ACHN (cell line): ENCODE results near the gene CEP192.
"Not testable (repeated sequence)": the region's sequence is repeated elsewhere in the genome, so short reads cannot be mapped to it uniquely, and the experiment has no call there.

Source experiments
- DNase-seq: peaks from one replicate; pipeline ENCODE4 v3.0.0-alpha.2; 2015
- in situ Hi-C: cut with HindIII; loops from 2 replicates; pipeline ENCODE4 v1.10.0; 2017; ENCODE audit warnings: low sequenced_read_pairs, low pct_ligation_motif_present, low pct_unique_long_range_greater_than_20kb

Gene CEP192

DNA sequence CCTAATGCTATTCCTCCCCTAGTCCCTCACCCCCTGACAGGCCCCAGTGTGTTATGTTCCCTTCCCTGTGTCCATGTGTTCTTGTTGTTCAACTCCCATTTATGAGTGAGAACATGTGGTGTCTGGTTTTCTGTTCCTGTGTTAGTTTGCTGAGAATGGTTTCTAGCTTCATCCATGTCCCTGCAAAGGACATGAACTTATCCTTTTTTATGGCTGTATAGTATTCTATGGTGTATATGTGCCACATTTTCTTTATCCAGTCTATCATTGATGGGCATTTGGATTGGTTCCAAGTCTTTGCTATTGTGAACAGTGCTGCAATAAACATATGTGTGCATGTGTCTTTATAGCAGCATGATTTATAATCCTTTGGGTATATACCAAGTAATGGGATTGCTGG, 86.9 kb downstream of the CEP192 start:
- in situ Hi-C loops = not testable (repeated sequence)

DNA sequence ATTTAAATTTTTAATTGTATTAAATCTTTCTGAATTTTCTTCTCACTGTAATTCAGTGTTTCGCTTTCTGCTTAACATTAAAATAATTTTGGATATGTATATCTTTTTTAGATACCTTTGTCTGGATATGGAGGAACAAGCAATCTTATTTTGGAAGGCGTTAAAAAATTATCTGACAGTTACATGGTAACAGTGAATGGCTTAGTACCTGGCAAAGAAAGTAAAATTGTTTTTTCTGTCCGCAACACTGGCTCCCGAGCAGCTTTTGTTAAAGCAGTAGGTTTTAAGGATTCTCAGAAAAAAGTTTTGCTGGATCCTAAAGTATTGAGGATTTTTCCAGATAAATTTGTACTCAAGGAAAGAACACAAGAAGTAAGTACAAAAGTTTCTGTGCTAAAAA, 95.7 kb downstream of the CEP192 start:
- DNase-seq = no peak
- in situ Hi-C loops = no loop called here

More for the DNA sequence above, 86.9 kb downstream of the CEP192 start:
- DNase-seq = not testable (repeated sequence)

DNA sequence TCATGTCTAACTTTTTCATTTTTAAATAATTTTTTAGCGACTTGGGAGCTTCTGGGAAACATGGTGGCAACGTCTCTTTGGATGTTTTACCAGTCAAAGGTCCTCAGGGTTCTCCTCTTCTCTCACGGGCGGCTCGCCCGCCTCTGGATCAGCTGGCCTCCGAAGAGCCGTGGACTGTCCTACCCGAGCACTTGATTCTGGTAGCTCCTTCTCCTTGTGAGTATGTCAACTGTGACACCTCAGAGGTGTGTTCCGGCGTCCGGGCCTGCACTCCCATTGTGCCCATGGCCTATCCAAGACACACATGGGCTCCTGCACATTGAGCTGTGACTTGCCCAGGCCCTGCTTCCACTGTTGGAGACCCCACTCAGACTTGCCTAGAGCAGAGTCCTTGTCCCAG, 104.3 kb downstream of the CEP192 start:
- in situ Hi-C loops = no loop called here
- DNase-seq = no peak

DNA sequence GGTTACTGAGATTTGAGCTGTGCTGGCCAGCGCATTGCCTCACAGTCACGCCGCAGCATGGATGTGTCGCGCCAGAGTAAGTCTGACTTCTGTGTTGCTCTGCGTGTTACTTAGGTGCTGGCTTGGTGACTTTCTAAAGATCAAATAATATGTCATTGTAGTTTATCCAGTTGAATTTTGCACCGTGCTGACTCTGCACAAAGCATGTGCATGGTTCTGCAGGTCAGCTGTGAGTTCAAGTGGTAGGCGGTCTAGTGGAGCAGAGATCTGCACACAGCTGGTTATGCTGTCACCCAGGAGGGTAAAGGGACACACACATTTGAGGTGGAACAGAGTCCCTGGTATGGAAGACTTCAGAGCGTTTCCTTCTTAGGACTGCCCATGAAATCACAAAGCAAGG, 105.1 kb downstream of the CEP192 start:
- in situ Hi-C loops = no loop called here
- no peak for DNase-seq

DNA sequence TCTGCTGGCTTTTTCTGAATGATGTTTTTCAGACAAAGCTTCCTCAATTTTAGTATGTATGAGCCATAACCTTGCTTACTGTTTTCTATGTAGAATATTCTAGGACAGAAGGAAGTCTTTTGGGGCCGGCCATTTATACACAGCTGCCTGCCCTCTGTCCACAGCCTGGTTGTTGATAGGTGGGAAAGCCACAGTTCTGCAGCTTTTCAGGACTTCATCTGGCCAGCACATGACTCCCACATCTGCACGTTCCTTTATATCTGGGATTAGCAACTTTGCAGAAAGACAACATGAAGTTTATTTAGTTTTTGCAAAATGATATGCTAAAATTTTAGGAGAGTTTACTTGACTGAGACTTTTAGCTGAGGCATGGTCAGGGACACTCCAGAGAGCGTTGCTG, 105.6 kb downstream of the CEP192 start:
- in situ Hi-C loops = no loop called here
- no peak for DNase-seq

DNA sequence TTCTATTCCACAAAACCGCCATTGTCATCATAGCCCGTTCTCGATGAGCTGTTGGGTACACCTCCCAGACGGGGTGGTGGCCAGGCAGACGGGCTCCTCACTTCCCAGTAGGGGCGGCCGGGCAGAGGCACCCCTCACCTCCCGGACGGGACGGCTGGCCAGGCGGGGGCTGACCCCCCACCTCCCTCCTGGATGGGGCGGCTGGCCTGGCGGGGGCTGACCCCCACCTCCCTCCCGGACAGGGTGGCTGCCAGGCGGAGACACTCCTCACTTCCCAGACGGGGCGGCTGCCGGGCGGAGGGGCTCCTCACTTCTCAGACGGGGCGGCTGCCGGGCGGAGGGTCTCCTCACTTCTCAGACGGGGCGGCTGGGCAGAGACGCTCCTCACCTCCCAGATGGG, 106.9 kb downstream of the CEP192 start:
- in situ Hi-C loops, DNase-seq: not testable (repeated sequence)

DNA sequence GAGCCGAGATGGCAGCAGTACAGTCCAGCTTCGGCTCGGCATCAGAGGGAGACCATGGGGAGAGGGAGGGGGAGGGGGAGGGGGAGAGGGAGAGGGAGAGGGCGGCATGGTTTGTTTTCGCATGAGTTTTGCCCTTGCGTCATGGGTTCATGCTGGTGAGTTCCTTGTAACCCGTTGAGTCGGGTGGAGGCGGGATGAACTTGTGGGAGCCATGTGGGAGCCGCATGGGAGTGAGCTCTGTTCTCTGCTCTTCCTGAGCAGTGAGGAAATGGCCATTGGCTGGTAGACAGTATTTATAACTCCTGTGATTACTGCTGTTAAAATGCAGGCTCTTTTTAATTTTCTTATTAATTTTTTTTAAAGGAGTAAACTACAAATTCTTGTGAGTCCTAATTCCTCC, 108.0 kb downstream of the CEP192 start:
- no peak for DNase-seq
- in situ Hi-C loops = no loop called here

DNA sequence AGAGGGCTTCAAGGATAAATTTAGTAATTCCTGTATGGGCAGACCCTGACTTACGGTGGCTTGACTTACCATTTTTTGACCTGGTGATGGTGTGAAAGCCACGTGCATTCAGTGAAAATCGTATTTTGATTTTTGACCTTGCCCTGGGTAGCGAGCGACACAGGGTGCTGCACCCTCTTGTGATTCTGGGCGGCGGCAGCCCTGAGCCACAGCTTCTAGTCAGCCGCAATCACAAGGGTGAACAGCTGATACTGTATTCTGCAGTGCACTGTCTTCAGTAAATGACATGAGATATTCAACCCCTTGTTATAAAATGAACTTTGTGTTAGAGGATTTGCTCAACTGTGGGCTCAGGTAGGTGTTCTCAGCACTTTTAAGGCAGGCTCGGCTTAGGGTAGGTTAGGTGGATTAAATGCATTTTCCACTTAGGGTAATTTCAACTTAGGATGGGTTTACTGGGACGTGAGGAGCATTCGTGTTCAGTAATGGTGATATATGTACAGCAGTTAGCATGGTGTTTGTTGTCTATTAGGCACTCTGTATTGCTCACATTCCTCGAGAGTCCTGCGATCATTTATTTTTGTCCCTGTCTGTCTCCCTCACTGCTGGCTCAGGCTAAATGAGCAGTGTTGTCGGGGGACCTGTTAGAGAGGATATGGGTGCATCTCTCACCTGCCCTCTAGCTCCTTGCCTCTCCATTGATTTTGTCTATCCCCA, 109.9 kb downstream of the CEP192 start:
- DNase-seq = no peak
- in situ Hi-C loops = no loop called here

DNA sequence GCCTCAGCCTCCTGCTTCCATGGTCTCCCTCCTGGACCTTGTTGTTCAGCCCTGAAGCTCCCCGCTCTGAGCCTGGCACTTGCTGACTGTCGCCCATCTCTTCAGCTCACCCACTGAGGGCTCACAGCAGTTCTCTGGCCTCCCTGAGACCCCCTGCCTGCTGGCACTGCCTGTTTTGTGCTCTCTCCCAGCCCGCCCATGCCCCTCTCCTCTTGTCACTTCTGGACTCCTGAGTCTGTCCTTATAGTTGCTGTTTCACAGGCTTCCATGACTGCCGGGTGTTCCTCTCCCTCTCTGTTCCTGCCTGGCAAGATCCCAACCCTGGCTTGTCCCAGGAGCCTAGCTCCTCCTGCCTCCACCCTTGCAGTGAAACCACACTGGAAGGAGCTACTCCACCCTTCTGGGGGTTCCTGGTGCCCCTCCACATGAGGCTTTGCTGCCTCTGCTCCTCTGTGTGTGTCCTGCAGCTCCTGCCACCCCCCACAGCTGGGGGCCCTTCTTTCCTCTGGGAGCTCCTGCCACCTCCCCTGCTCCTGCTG, 110.6 kb downstream of the CEP192 start:
- in situ Hi-C loops = no loop called here
- DNase-seq = no peak

DNA sequence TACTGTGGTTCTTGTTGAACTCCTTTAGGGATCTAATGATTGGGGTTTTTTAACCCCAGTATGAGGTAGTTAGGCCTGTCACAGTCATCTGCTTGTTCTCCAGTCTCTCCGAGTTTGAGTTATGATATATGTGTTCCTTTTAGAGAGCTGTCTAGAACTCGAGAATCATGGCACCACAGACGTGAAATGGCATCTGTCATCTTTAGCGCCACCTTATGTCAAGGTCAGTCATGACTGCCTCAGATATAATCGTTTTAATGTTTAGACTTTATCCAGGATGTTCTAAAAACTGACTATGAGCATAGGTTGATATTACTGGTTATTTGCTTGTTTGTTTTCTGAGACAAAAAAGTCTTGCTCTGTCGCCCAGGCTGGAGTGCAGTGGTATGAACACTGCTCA, 112.2 kb downstream of the CEP192 start:
- DNase-seq = no peak
- in situ Hi-C loops = no loop called here

DNA sequence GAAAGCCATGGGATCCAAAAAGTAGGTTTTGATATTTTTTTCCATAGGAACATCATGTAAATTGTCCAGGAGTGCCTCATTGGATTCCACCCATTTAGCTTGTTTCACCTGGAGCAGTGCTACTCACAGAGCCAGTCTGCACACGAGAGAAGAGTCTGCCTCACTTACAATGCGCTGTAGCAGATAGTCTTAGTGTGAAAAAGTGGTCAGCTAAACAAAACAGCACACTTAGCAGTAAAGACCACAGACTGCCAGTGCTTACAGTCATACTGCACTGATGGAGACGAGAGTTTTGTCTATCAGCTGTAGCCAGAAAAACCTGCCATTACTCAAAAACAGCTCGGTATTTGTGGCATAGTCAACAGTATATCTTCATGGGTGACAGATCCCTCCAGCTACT, 113.9 kb downstream of the CEP192 start:
- no peak for DNase-seq
- in situ Hi-C loops = no loop called here

DNA sequence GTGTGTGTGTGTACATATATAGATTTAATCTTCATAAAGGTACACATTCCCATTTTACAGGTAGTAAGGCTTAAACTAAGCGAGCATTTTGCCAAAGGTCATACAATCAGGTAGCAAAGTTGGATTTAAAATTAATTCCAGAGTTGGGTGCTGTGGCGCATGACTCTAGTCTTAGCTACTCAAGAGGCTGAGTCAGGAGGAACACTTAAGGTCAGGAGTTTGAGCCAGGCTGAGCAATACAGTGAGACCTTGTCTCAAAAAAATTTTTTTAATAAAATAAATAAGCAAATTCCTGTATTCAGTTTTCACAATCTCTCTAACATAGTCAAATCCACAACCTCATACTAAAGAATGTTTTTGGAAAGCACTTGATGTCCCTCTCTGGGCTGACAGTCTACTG, 115.9 kb downstream of the CEP192 start:
- in situ Hi-C loops = no loop called here
- no peak for DNase-seq

DNA sequence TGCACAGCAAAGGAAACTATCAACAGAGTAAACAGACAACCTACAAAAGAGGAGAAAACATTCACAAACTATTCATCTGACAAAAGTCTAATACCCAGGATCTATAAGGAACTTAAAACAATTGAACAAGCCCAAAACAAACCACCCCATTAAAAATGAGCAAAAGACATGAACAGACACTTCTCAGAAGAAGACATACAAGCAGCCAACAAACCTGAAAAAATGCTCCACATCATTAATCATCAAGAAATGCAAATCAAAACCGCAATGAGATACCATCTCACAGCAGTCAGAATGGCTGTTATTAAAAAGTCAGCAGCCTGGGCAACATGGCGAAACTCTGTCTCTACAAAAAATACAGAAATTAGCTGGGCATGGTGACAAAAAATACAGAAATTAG, 117.2 kb downstream of the CEP192 start:
- in situ Hi-C loops = no loop called here

DNA sequence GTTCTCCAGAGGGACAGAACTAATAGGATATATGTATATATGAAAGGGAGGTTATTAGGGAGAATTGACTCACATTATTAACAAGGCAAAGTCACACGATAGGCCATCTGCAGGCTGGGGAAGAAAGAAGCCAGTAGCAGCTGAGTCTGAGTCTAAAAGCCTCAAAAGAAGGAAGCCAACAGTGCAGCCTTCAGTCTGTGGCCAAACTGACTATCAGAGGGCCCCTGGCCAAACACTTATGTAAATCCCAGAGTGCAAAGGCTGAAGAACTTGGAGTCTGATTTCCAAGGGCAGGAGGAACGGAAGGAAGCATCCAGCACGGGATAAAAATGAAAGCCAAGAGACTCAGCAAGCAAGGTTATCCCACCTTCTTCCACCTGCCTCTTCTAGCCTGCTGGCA, 119.4 kb downstream of the CEP192 start:
- in situ Hi-C loops = no loop called here
- no peak for DNase-seq

More for the DNA sequence above, 117.2 kb downstream of the CEP192 start:
- DNase-seq = no peak

DNA sequence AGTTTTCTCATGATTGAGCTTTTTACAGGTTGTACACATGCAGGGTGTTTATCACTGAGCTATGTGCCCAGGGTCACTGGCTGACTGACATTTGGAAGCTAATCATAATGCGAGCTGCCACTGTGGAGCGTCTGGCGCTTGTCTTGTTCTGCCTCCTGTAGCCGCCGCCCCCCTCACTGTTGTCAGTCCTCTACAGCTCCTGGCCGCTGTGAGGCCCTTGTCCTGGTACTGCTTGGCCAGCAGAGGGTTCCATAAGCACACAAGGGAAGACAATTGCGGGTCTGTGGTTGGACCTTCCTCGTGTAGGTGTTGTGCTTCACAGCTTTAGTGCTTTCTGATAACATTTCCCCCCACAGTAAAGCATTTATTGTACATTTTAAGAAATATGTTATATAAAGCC, 121.8 kb downstream of the CEP192 start:
- DNase-seq = peak; percentile 24
- in situ Hi-C loops = no loop called here

DNA sequence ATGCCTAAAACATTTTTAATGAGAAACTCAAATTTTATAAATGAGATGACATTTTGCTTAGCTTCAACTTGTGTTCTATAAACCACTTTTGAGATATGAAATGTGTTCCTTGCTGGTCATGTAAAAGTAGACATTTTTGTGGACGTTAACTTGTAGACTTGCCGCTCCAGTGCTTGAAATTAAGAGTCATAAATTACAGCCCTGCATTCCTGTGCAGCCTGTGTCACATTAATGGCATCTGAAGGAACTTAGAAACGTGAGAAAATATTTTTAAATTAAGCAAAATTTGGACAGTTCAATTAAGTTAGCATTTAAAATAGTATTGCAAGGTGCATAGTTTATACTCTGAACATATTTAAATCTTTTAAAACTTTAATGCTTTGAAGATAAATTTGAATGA, 129.1 kb downstream of the CEP192 start:
- in situ Hi-C loops = no loop called here
- no peak for DNase-seq

DNA sequence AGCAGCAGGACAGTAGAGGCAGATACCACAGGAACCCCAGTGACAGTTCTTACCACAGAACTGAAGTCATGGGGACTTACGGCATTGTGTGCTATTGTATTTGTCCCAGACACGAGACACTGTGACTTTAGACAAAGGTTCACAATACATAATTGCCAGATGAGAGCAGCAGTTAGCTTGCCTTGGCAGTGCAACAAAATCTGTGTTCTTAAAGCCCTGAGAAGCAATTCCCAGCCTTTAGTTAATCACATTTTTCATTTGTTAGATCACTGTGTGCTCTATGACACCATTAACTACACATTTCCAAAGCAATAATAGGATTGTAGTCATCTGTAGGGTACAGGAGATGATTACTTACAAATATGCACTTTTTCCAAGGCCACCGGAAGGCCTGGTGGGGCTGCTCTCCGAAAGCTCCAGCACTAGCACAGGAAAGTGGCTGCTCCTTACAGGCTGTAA, 129.8 kb downstream of the CEP192 start:
- in situ Hi-C loops = no loop called here
- DNase-seq = no peak

DNA sequence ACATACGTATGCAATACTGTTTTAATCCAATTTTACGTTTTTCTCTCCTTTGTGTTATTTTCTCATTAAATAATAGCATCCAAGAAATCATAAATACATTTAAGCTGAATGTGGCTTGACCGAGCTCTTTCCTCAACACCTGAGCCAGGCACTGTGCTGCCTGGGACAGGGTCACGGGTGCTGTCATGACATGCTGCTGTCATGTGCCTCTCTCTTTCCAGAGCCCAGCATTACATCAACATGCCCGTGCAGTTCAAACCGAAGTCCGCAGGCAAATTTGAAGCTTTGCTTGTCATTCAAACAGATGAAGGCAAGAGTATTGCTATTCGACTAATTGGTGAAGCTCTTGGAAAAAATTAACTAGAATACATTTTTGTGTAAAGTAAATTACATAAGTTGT, 133.2 kb downstream of the CEP192 start:
- in situ Hi-C loops = no loop called here
- DNase-seq = no peak

DNA sequence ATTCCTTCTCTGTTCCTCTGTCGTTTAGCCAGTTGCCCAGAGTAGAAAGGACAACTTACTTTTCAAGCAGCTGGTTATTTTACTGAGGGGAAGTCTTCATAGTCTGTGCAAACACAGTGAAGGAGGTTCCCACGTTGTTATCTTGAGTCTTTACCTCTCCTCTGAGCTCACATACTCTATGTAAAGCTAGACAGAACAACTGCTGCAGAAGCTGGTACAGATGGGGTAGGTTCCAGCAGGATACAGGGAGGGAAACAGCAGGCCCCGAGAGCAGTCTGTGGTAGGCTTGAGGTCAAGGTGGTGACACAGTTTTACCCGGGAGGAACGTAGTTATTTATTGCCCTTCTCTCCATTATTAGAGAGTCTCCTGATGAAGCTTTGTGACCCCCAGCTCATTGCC, 134.0 kb downstream of the CEP192 start:
- no peak for DNase-seq
- in situ Hi-C loops = no loop called here

DNA sequence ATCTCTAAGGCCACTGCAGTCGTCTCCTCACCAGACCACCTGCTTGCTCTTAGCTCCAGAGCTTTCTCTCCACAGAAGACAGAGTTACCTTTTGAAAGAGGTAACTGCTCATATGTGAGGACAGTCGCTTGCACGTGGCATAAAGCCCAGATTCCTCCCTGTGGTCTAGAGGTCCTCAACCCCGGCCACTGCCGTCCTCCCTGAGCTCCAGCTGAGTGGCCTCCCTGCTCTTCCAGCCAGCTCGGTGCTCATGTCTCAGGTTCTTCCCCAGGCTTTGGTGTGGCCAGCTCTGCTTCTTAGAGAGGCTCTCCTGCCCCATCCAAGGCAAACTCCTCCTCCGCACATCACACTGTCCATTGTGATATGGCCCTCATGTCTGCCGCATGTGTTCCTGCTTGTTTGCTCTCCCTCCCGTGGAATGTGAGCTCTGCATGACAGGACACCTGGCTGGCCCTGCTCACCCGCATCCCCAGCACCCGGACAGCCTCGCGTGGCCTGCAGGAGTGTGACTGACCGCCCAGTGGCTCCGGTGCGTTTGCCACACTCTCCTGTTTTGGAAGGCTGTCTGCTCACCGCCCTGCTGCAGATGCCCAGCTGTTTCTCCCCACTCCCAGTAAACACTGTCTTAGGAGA, 135.9 kb downstream of the CEP192 start:
- DNase-seq = no peak
- in situ Hi-C loops = no loop called here
